ENCODE data around the gene PTPRT.

Gene PTPRT

GRCh38 chr20:43017241-43018030 is 172.3 kb downstream of the PTPRT start:
- no peak for DNase-seq

- DNase-seq = no peak
Observed at GRCh38 chr20:43016257-43016656, 173.4 kb downstream of the PTPRT start.

GRCh38 chr20:43015566-43015965 is 174.1 kb downstream of the PTPRT start:
- no peak for DNase-seq

DNA sequence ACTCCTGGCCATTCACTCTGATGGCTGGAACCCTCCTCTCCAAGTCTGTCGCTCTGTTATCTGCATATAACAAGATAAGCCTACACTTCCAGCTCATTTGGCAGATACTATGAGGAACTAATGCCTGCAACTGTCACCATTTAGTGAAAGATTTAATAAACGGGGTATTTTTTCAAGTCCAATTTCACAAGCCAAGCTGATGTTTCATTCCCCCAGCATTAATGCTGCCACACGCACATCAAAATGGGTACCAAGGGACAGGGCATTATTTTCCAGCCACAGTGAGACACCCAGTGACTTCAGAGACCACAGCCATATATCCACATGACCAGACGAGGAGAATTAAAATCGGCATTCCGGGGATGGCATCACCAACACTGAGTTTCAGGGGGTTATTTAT is 175.5 kb downstream of the PTPRT start:
- DNase-seq = no peak

DNA sequence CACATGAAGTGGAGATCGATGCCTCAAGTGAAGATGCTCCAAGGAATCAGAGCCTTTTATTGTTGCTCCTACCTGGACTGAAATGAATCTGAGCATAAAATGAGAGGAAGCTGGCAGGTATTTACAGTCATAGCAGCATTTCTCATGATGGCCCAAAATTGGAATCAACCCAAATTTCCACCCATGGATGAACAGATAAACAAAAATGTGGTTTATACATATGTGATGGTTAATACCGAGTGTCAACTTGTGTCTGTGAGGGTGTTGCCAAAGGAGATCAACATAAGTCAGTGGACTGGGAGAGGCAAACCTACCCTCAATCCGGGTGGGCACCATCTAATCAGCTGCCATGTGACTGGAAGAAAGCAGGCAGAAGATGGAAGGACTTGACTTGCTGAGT is 178.2 kb downstream of the PTPRT start:
- no peak for DNase-seq

DNA sequence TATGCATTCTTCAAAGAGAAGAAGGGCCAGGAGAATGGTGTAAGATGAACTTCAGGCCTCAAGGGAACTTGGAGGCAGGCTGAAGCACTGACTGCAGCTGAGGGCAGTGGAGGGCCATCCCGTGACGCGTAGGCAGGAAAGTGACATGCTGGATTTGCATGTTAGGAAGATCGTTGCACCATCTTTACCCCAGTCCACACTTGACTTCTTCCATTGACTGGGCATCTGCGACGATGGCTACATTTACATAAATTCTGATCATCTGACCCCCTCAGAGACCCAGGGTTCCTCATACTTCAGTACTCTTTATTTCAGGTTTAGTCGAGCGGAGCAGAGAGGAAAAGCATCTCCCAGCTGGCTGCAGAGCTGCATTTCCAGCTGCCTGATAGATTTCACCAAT is 180.2 kb downstream of the PTPRT start:
- DNase-seq = no peak

GRCh38 chr20:43007525-43007924 is 182.2 kb downstream of the PTPRT start:
- no peak for DNase-seq

DNA sequence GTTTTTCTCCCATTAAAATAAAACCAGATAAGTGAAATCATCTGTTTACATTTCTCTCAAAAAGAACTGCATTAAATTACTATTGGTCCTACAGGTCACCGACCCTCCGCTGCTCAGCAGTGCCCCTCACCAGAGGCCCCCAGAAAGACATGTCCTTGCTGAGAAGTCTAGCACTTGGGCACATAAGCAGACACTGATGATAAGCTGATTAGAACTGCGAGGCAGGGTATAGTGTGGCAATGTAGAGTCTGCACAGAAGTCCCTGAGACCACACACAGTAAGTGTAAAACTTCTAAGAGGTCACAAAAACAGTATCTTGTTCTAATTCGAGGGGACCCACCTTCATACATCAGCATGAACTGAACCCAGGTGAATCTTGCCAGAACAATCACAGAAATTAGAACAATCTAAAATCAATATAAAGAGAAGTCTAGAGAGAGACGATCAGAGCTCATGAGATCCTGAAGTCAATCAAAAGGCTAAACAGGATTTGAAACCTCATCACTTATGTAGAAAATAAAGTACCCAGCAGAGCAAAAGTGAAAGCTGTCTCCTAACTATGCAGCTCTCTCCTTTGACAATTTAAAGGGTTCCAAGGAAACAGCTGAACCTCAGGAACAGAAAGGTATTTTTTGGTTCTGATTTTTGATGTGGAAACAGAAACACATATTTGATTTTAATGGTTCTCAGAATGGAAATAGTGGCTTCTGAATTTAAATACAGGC is 182.9 kb downstream of the PTPRT start:
- no peak for DNase-seq

- DNase-seq = no peak
Observed at GRCh38 chr20:43003318-43003944, 186.3 kb downstream of the PTPRT start.

DNA sequence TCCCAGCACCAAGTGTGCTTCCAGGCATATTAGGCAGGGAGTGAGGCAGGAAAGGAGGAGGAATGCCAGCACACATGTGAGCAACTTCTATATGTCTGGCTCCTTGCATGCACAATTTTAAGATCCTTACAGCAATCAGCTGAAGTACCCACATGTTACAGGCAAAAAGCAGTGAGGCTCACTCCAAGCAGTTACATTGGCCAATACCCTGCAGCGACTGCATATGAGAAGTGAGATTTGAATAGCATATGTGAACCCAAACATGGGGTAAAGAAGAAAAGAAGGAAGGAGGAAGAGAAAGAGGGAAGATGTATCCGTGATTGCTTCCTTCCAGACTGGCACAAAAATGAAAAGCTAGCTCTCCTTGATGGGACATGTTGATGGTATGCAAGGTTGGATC is 193.6 kb downstream of the PTPRT start:
- DNase-seq = no peak

DNA sequence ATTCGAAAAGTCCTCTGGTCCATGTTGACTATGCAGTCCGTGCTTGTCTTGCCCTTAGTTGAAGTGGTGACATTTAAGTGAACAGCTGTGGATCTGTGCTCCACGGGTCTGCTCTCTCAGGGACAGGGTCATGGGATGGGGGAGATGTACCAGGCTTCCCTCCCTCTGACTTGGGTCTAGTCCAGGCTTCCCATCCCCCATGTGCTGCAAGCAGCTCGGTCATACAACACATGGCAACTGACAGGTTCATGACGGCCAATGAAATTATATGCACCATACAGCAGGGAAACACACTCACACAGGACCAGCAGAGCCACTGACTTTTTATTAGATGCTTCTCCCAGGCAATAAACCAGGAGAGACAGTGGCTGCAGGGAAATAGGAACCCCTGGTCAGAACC is 201.4 kb downstream of the PTPRT start:
- no peak for DNase-seq

- no peak for DNase-seq
Observed at GRCh38 chr20:42987376-42988114, 202.2 kb downstream of the PTPRT start.

- DNase-seq = no peak
Observed at GRCh38 chr20:42986143-42986773, 203.4 kb downstream of the PTPRT start.

GRCh38 chr20:42985628-42986027 is 204.1 kb downstream of the PTPRT start:
- DNase-seq = no peak

DNA sequence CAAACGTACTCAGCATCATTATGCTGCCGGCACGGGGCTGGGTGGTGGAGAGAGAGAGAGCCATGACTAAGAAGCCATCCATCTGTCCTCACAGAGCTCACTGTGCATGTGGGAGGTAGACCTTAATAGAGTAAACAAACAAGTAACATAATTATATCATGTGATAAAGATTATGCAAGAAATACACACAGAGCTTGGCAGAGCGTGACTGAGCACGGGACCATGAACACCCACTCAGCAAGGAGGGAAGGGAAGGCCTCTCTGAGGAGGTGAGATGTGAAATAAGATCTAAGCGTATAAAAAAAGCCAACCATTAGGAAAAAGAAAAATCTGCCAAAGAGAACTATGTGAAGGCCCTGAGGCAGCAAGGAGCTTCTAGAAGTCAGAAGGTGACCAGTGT is 207.5 kb downstream of the PTPRT start:
- no peak for DNase-seq

- no peak for DNase-seq
Observed at GRCh38 chr20:42981253-42981652, 208.5 kb downstream of the PTPRT start.

DNA sequence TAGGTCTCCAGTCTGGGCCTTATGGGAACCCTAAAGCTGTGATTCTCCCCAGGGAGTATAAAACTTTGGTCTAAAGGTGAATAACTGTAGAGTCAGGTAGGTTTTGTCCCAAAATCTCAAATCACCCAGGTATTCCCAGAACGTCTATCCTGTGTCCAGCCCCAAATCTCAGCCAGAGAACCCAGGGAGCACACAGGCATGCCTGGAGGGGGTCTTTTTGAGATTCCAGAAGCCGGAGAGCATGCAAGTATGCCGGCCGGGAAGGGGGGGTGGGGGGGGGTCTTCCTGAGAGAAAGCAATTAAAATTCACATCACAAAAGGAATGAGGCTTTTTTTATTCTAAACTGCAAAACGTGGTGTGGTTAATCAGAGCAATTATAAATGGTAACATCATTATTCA is 210.0 kb downstream of the PTPRT start:
- DNase-seq = no peak

GRCh38 chr20:42978184-42978974 is 211.3 kb downstream of the PTPRT start:
- DNase-seq = no peak

GRCh38 chr20:42975974-42976373 is 213.7 kb downstream of the PTPRT start:
- no peak for DNase-seq

DNA sequence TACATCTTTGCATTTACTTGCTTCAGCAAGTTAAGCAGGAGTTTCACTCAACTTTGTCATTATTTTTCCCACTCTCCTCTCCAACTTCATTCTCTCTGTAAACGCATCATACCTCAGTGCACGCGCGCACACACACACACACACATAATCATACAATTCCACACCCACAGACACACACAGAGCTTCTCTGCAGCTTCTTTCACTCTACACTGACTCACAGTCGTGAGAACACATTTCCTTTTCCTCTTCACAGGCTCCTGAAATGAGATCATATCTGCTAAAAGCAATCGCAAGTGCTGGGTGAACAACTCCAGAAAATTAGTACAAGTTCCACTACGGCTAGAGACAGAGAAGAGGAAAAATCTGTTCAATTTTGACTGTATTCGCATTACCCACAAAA is 215.4 kb downstream of the PTPRT start:
- DNase-seq = no peak

DNA sequence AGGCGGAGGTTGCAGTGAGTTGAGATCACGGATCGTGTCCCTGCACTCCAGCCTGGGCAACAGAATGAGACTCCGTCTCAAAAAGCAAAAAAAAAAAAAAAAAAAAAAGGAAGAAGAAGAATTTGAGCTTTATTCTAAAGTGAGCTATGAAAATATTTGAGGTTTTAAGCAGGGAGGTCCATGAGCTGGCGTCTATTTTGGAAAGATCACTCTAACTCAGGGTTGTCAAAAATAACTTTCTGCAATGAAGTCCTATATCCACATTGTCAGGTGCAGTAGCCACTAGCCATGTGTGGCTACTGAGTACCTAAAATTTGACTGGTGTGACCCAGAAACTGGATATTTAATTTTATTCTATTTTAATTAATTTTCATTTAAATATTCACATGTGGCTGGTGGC is 217.1 kb downstream of the PTPRT start:
- DNase-seq = no peak

DNA sequence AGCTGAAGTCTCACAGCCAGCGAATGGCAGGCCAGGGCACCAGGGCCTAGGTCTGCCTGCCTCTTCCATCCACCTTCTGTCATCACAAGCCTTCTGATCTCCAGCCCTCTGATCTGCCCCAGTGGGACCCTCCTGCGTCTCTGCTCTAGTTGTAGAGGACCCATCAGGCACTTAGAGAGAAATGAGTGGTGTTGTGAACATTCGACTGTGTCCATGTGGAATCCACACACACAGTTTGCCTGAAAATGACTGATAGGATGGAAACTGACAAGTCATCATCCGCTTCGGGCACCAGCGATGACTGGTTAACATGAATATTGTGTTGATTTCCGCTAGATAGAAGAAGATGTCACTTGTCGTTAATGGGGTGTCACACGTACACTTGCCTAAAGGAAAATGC is 221.0 kb downstream of the PTPRT start:
- DNase-seq = no peak
